Stimulated activated CD4-positive, alpha-beta T cell treated with anti-CD3 and anti-CD28 coated beads, Interleukin-1b, Interleukin-23, amount 100 ng/mL, for 48 hours (primary cell): ENCODE data around the gene BCR.

Experiments used
- DNase-seq: peaks from one replicate; pipeline ENCODE4 v3.0.0-alpha.2; 2020

Gene BCR

DNA sequence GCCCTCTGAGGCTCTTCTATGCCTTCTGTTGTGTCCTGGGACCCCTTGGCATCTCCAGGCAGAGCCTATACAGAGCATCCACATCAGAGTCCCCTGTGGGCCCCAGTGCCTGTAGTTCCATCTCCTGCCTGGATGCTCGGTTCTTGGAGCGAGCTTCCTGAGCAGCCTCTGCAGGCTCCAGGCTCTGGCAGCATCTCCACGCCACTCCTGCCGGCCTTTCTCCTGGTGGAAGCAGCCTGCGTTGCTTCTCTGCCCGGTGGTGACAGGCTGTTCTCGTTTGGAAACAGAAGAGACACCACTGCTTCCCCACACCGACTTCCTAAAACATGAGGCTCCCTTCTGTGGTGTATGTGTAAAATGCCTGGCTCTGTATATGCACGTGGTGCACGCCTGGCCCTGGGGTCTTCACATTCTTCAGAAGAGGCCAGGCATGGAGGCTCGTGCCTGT lies 52.8 kb downstream of the BCR start:
- DNase-seq, result no peak

GRCh38 chr22:23233752-23234408 lies 53.6 kb downstream of the BCR start:
- DNase-seq, result peak; percentile 81

- no peak for DNase-seq
Measured at GRCh38 chr22:23234409-23235161, 54.3 kb downstream of the BCR start.

- DNase-seq, result no peak
Measured at GRCh38 chr22:23235425-23235824, 55.1 kb downstream of the BCR start.

DNA sequence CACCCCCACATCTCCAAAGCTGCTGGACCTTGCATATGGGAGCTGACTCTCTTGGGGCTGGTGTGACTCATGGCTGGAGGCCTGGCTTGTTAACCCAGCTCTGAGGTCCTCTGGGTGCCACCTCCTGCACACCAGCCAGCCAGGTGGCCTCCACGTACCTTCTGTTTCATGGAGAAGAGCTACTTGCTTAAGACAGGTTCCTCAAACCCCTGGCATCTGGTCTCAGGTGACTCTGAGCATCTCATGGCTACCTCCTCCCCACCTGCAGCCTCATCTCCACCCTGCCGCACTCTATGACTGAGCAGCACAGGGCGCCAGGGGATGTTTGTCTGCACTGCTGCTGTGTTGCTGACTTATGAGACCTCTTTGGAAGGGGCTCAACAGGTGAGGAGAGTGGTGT lies 55.7 kb downstream of the BCR start:
- no peak for DNase-seq

GRCh38 chr22:23236440-23237184 lies 56.3 kb downstream of the BCR start:
- DNase-seq, result no peak

DNA sequence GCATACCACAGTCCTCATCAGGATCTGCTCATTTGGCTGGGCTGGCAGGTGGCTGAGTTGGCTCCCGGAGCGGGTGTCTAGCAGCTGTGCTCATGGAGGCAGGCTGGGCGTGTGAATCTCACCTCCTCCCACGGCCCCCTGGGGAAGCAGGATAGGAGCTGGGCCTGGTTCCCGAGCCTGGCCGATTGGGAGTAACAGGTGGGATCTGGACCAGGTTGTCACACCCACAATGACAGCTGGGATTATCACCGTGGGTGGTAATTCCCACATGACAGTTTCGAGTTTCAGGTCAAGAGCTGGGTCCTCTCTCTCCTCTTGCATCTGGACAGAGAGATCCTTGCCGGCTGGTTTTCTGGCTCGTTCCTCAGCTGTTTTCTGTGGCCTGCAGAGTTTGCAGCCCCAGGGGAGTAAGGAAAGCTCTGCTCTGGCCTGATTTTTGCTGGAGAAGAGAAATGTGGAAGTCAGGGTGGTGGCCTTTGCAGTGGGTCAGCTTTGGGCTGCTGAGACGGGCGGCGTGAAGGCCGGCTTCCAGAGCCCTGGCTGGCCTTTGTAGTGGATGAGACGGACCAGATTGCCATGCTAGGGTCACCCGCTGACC lies 57.0 kb downstream of the BCR start:
- DNase-seq, result no peak

GRCh38 chr22:23237841-23238240 lies 57.5 kb downstream of the BCR start:
- peak; percentile 57 for DNase-seq

GRCh38 chr22:23238707-23239106 lies 58.4 kb downstream of the BCR start:
- DNase-seq, result no peak

- DNase-seq, result no peak
Measured at GRCh38 chr22:23239429-23239828, 59.1 kb downstream of the BCR start.

- peak; percentile 47 for DNase-seq
Measured at GRCh38 chr22:23240639-23241389, 60.5 kb downstream of the BCR start.

- DNase-seq, result no peak
Measured at GRCh38 chr22:23241562-23242472, 61.5 kb downstream of the BCR start.

- DNase-seq, result no peak
Measured at GRCh38 chr22:23242473-23243001, 62.2 kb downstream of the BCR start.

DNA sequence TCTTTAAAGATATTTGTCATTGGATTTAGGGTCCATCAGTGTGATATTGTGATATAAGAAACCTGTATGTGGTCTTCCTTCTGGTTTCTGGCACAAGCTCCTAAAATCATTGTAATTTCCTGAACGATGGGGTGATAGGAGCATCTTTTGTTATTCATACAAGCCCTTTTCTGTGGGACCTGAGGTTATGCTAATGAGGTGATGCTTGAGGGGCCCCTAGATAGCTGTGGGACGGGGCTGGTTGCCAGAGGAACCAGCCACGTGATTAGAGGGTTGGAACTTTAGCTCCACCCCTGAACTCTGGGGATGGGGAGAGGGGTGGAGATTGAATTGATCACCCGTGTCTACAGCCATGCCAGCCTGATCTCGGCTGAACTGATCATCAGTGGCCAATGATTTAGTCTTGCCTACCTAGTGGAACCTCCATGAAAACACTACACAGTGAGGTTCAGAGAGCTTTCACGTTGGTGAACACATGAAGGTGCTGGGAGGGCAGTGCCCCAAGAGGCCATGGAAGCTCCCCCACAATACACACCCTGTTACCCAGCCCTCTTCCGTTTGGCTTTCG lies 62.8 kb downstream of the BCR start:
- peak; percentile 83 for DNase-seq

- no peak for DNase-seq
Measured at GRCh38 chr22:23243859-23244689, 63.8 kb downstream of the BCR start.

DNA sequence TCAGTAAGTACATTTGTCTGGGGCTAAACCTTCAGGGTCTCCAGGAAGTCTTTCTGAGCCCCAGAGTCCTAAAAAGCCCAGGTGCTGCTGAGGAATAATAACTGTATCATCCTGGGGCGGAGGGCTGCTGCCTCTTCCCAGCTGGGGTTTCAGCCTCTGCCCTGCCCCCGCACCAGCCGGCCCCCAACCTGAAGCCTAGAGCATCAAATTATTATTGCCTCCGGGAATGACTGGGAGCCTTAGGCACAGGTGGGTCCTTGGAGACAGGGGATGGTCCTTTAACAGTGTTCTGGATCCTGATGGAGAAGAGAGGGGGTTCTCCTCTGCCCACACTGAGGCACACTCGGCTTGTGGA lies 64.4 kb downstream of the BCR start:
- no peak for DNase-seq

DNA sequence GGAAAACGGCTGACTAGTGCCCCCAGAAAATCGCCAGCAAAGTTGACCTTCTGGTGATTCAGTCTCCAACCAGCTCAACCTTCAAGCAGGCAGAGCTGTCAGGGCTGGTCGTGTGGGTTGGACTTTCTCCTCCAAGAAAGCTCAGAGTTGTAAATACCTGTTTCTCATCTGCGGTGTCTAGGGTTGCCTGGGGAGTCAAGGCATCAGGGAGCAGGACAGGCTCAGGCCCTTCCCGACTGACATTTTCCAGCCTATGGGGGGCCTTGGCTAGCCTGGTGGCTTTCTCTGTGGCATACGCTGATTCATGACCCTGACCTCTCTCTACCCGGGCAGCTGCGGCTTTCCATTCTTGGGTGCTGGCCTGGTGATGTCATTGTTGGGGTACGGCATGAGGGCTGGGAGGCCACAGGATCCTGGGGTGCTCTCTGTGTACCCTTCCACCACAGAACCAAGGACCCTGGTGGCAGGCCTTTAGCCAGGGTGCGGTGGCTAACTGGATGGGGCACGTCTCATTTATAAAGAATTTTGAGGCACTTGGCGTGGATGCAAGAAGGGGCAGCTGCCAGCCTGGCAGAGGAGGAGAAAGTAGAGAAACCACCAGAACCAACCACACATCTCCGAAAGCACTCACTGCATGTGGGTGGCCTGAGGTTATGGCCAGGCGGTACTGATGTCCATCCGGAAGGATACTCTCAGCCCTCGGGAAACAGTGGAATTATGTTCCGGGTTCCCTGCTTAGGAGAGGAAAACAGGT lies 64.9 kb downstream of the BCR start:
- DNase-seq, result no peak

DNA sequence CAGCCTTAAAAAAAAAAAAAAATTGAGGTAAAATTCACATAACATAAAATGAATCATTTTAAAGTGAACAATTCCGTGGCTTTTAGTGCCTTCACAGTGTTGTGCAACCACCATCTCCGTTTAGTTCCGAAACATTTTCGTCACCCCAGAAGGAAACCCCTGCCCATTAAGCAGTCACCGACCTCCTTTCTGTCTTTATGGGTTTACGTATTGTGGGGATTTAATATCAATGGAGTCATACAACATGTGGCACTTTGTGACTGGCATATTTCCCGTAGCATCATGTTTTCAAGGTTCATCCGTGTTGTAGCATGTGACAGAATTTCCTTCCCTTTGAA lies 65.5 kb downstream of the BCR start:
- no peak for DNase-seq

DNA sequence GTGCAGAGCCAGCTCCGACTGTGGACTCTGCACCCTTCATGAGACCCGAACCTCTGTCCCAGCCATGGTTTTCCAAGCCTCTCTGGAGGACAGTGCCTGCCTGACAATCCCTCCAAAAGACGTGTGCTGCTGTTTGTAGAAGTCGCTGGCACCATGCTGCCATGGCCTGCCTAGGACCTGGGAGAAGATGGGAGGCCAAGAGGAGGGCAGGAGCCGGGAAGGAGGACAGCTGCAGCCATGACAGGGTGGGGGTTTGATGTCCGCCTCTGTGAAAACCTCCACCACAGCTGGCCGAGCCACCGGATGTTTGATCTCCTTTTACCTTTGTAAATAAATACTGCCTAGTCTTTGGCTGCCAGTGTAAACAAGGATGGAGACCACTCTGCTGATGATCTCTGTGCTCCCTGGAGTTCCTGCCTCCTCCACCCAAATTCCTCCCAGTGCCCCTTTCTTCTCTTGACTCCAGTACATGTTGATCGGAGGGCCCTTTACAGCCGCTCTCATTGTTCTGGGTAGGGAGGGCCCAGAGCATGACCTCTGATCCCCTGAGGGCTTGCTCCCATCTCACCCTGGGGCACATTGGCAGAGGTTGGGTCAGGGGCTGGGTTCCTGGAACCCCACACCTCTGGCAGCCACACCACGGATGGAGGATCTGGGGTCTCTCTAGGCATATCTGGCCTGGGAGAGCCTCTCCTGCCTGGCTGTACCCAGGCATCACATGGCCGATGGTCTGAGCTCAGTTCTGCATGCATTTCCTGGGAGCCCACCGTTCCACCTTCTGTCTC lies 66.9 kb downstream of the BCR start:
- no peak for DNase-seq
